A673 (cell line): Measurements from ENCODE around the gene RBSN. TPM values are rescaled to one million over a fixed set of nuclear protein-coding genes. Genes with fewer than 3 reads are reported as not detected.

Experiments used
- BruUV-seq: library from RNA; stranded (reverse); fragments of 400-500 nt; replicated peaks from 2 replicates; lab custom pipeline; 2021; lab: Mats Ljungman, UMichigan
- CTCF ChIA-PET: fragments of 300-600 bp; sonication (Branson Sonifier 250); formaldehyde crosslinking; loops from one replicate; lab custom pipeline; 2022; ENCODE audit warnings: antibody characterized with exemption; lab: Charles Lee
- POLR2A ChIA-PET: fragments of 300-600 bp; sonication (Branson Sonifier 250); formaldehyde crosslinking; loops from one replicate; lab custom pipeline; 2022; ENCODE audit warnings: antibody characterized with exemption; ENCODE audit not compliant: low non-redundant PET; lab: Charles Lee
- DNase-seq: peaks from one replicate; pipeline ENCODE4 v3.0.0-alpha.2; 2015; ENCODE audit warnings: low spot score
- H3K27ac ChIP-seq: fragments of 200-600 bp; sonication (generic); 2 replicates; pipeline ENCODE4 v1.5.1; 2016; ENCODE audit warnings: mixed run types, low read depth, mild to moderate bottlenecking, mixed read lengths, antibody characterized with exemption, low read length; ENCODE audit not compliant: poor library complexity, severe bottlenecking
- H3K27me3 ChIP-seq: fragments of 200-600 bp; sonication (generic); replicated peaks from 2 replicates; pipeline ENCODE4 v1.6.1; 2017; ENCODE audit warnings: mixed run types, low read depth, mild to moderate bottlenecking, mixed read lengths, antibody characterized with exemption, low read length; ENCODE audit not compliant: insufficient read depth, poor library complexity
- H3K36me3 ChIP-seq: fragments of 200-600 bp; sonication (generic); 2 replicates; pipeline ENCODE4 v1.6.1; 2016; ENCODE audit warnings: mixed run types, mild to moderate bottlenecking, mixed read lengths, antibody characterized with exemption, low read length; ENCODE audit not compliant: insufficient read depth, poor library complexity, severe bottlenecking
- H3K4me1 ChIP-seq: fragments of 200-600 bp; sonication (generic); 2 replicates; pipeline ENCODE4 v1.6.1; 2017; ENCODE audit warnings: mixed run types, mild to moderate bottlenecking, mixed read lengths, antibody characterized with exemption, low read length; ENCODE audit not compliant: insufficient read depth, poor library complexity, severe bottlenecking
- H3K4me3 ChIP-seq: fragments of 200-600 bp; sonication (generic); 2 replicates; pipeline ENCODE4 v1.5.1; 2016; ENCODE audit warnings: low read depth, mixed run types, mild to moderate bottlenecking, mixed read lengths, low read length; ENCODE audit not compliant: poor library complexity, severe bottlenecking
- H3K9me3 ChIP-seq: fragments of 200-600 bp; sonication (generic); 2 replicates; pipeline ENCODE4 v1.6.1; 2016; ENCODE audit warnings: mixed run types, low read depth, mild to moderate bottlenecking, mixed read lengths, antibody characterized with exemption, low read length; ENCODE audit not compliant: poor library complexity, severe bottlenecking
- CTCF ChIP-seq: fragments of 300-800, 200-600 bp; sonication (generic); conservative IDR thresholded peaks from 2 replicates; pipeline ENCODE4 v1.5.1; 2017; ENCODE audit warnings: low read depth, mild to moderate bottlenecking, antibody characterized with exemption, low read length, moderate library complexity, mixed read lengths
- EZH2 ChIP-seq: fragments of 200-600 bp; sonication (generic); IDR thresholded peaks from 2 replicates; pipeline ENCODE4 v1.6.1; 2017; ENCODE audit warnings: borderline replicate concordance, low read depth, mild to moderate bottlenecking, mixed read lengths, antibody characterized with exemption, low read length; ENCODE audit not compliant: poor library complexity, severe bottlenecking
- intact Hi-C: fragments of 100-400 bp; cut with micrococcal nuclease; formaldehyde crosslinking; loops from one replicate; pipeline ENCODE4 v1.10.0; 2022; ENCODE audit not compliant: unreplicated experiment
- total RNA-seq: library from RNA; stranded (reverse); gene quantifications from 2 replicates; pipeline ENCODE4 v1.2.3, GENCODE V29; 2021

The RBSN gene
- total RNA-seq, 1 experiment from 2014 or later: 31.2 TPM

DNA sequence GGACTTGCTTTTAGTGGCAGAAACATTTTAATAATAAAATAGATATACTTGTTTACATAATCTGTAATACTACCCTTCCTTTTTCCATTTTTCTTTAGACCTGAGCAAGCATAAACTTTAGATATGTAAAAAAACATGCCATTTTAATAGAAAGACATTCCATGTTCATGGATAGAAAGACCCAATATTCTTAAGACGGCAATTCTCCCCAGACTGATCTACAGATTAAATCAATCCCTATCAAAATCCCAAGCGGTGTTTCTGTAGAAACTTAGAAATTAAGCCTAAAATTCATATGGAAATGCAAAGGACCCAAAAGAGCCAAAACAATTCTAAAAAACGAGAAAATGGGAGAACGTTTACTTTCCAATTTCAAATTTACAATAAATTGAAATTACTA, 45.4 kb downstream of the RBSN start:
- POLR2A ChIA-PET: no interaction called here
- intact Hi-C loops: no loop called here

GRCh38 chr3:15052335-15053242, 46.4 kb downstream of the RBSN start:
- Histone ChIP-seq H3K4me1 (no peaks in the 10 kb centered on the region), H3K27ac (no peak overlapping the region), H3K36me3 (peaks cover 69% of the 10 kb centered on the region), H3K27me3 (no peaks in the 10 kb centered on the region), H3K4me3 (no peak overlapping the region), H3K9me3 (no peaks in the 10 kb centered on the region)
- CTCF ChIA-PET: no interaction called here
- POLR2A ChIA-PET: no interaction called here
- TF ChIP-seq CTCF (no peak), EZH2 (no peak)
- DNase-seq: no peak
- no TSS peak for BruUV-seq
- intact Hi-C loops: no loop called here

More for the DNA sequence above, 45.4 kb downstream of the RBSN start:
- Histone ChIP-seq H3K4me3 (no peak overlapping the region), H3K9me3 (no peaks in the 10 kb centered on the region), H3K27me3 (no peaks in the 10 kb centered on the region), H3K27ac (no peak overlapping the region), H3K36me3 (peaks cover 66% of the 10 kb centered on the region), H3K4me1 (no peaks in the 10 kb centered on the region)
- TF ChIP-seq EZH2 (no peak), CTCF (no peak)
- no TSS peak for BruUV-seq
- CTCF ChIA-PET: no interaction called here
- DNase-seq: no peak

- no peaks in the 10 kb centered on the region for H3K27me3 ChIP-seq
- TF ChIP-seq CTCF: peak; percentile 78
- no peak for TF ChIP-seq EZH2
- no peak overlapping the region for H3K27ac ChIP-seq
- H3K4me3 ChIP-seq: no peak overlapping the region
- peak; percentile 67 for DNase-seq
- H3K9me3 ChIP-seq: no peaks in the 10 kb centered on the region
- no TSS peak for BruUV-seq
- ChIA-PET POLR2A (no interaction called here), CTCF (interaction anchor here (0.5 to 1.0 kb wide), 4 partner anchors 13 to 126 kb away, joined by 3 to 4 read pairs (median 4); partner anchors contain the start of gene MRPS25)
- no peaks in the 10 kb centered on the region for H3K4me1 ChIP-seq
- intact Hi-C loops: no loop called here
- H3K36me3 ChIP-seq: peaks cover 72% of the 10 kb centered on the region
These were observed 47.4 kb downstream of the RBSN start for GRCh38 chr3:15051531-15051930.
